Panc1 (cell line): Measurements from ENCODE around the gene S100PBP. TPM values are rescaled to one million over a fixed set of nuclear protein-coding genes. Genes with fewer than 3 reads are reported as not detected.

Experiments
- ATAC-seq: fragments of 200-7000 bp; cut with Tn5 transposase; 2 replicates; pipeline ENCODE4 v1.9.1; 2020; ENCODE audit warnings: mild to moderate bottlenecking, moderate library complexity
- BruUV-seq: library from RNA; stranded (reverse); fragments of 400-500 nt; replicated peaks from 2 replicates; lab custom pipeline; 2021; lab: Mats Ljungman, UMichigan
- CTCF ChIA-PET: fragments of 300-600 bp; sonication (Branson Sonifier 250); formaldehyde crosslinking; loops from one replicate; lab custom pipeline; 2022; ENCODE audit warnings: antibody characterized with exemption; lab: Charles Lee
- POLR2A ChIA-PET: fragments of 300-600 bp; sonication (Branson Sonifier 250); formaldehyde crosslinking; loops from one replicate; lab custom pipeline; 2022; ENCODE audit warnings: antibody characterized with exemption; lab: Charles Lee
- DNase-seq: peaks from one replicate; pipeline ENCODE4 v3.0.0-alpha.2; 2010; ENCODE audit warnings: low read depth, low spot score
- H3K27ac ChIP-seq: 2 replicates; pipeline ENCODE4 v1.5.1; 2011; ENCODE audit warnings: mild to moderate bottlenecking, low read length, inconsistent platforms
- H3K27me3 ChIP-seq: fragments of 200-500 bp; sonication (Bioruptor generic); 2 replicates; pipeline ENCODE4 v1.6.0; 2014; ENCODE audit warnings: low read length, inconsistent platforms; ENCODE audit not compliant: control insufficient read depth, insufficient read depth
- H3K36me3 ChIP-seq: fragments of 200-500 bp; sonication (Bioruptor generic); 2 replicates; pipeline ENCODE4 v1.5.1; 2014; ENCODE audit warnings: inconsistent platforms, mild to moderate bottlenecking, low read length, moderate library complexity; ENCODE audit not compliant: control insufficient read depth, insufficient read depth
- H3K4me1 ChIP-seq: 2 replicates; pipeline ENCODE4 v1.5.1; 2011; ENCODE audit warnings: inconsistent platforms, mild to moderate bottlenecking, low read length, moderate library complexity; ENCODE audit not compliant: control insufficient read depth, insufficient read depth
- H3K4me3 ChIP-seq, 2 experiments: 2 replicates each; pipeline ENCODE4 v1.5.1; 2011 to 2012; ENCODE audit warnings: low read depth in 2 of 2, low read length in 2 of 2, mild to moderate bottlenecking in 2 of 2, inconsistent platforms in 1 of 2, moderate library complexity in 1 of 2
- H3K9me3 ChIP-seq: fragments of 200-500 bp; sonication (Bioruptor generic); 2 replicates; pipeline ENCODE4 v1.5.1; 2014; ENCODE audit warnings: low read depth, mild to moderate bottlenecking, inconsistent platforms, low read length, moderate library complexity; ENCODE audit not compliant: control insufficient read depth, insufficient read depth
- POLR2AphosphoS5 ChIP-seq: IDR thresholded peaks from 2 replicates; pipeline ENCODE4 v1.6.1; 2012; ENCODE audit warnings: mild to moderate bottlenecking, low read depth, low read length, moderate library complexity
- REST ChIP-seq, 2 experiments: IDR thresholded peaks; 2 replicates each; pipeline ENCODE4 v1.6.1; 2011 to 2012; ENCODE audit warnings: low read depth in 2 of 2, control low read depth in 1 of 2, low read length in 1 of 2, mild to moderate bottlenecking in 1 of 2, moderate library complexity in 1 of 2; ENCODE audit not compliant: insufficient read depth in 1 of 2
- SIN3A ChIP-seq: IDR thresholded peaks from 2 replicates; pipeline ENCODE4 v1.6.1; 2012; ENCODE audit warnings: low read depth, mild to moderate bottlenecking, low read length, moderate library complexity, borderline replicate concordance; ENCODE audit not compliant: insufficient read depth
- TCF7L2 ChIP-seq: IDR thresholded peaks from 2 replicates; pipeline ENCODE4 v1.6.1; 2011; ENCODE audit warnings: mild to moderate bottlenecking, low read depth, low read length, inconsistent platforms
- in situ Hi-C: cut with HindIII; loops from 2 replicates; pipeline ENCODE4 v1.10.0; 2016; ENCODE audit warnings: low sequenced_read_pairs, low pct_unique_long_range_greater_than_20kb
- intact Hi-C: fragments of 100-400 bp; cut with micrococcal nuclease; formaldehyde crosslinking; loops from one replicate; pipeline ENCODE4 v1.10.0; 2022; ENCODE audit not compliant: unreplicated experiment
- total RNA-seq: library from RNA; stranded (reverse); gene quantifications from one replicate; pipeline ENCODE4 v1.2.1, GENCODE V29; 2021; ENCODE audit not compliant: unreplicated experiment
- TF ChIP-seq, protein P1 (sequence below): fragments of 450-650 bp; IDR thresholded peaks from 2 replicates; pipeline ENCODE4 v1.5.1; 2017; ENCODE audit warnings: mild to moderate bottlenecking

The S100PBP gene
- total RNA-seq, 1 experiment from 2014 or later = 55.4 TPM

- no TSS peak for BruUV-seq
- DNase-seq (no peak), ATAC-seq (no peak)
- Histone ChIP-seq H3K4me1 (peaks cover 11% of the 10 kb centered on the region), H3K27me3 (no peaks in the 10 kb centered on the region), H3K4me3 (no peak overlapping the region), H3K9me3 (no peaks in the 10 kb centered on the region), H3K36me3 (peaks cover 2% of the 10 kb centered on the region; the same call in 1 of the 2 replicates), H3K27ac (no peak overlapping the region)
- in situ Hi-C loops = no loop called here
- POLR2A ChIA-PET = interaction anchor here (0.6 kb wide), 1 partner anchor 645 kb away, joined by 14 read pairs; the partner anchor contains the start of genes EIF3I and TMEM234
- TF ChIP-seq, protein P1, sequence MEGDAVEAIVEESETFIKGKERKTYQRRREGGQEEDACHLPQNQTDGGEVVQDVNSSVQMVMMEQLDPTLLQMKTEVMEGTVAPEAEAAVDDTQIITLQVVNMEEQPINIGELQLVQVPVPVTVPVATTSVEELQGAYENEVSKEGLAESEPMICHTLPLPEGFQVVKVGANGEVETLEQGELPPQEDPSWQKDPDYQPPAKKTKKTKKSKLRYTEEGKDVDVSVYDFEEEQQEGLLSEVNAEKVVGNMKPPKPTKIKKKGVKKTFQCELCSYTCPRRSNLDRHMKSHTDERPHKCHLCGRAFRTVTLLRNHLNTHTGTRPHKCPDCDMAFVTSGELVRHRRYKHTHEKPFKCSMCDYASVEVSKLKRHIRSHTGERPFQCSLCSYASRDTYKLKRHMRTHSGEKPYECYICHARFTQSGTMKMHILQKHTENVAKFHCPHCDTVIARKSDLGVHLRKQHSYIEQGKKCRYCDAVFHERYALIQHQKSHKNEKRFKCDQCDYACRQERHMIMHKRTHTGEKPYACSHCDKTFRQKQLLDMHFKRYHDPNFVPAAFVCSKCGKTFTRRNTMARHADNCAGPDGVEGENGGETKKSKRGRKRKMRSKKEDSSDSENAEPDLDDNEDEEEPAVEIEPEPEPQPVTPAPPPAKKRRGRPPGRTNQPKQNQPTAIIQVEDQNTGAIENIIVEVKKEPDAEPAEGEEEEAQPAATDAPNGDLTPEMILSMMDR = no peak
- TF ChIP-seq SIN3A (no peak), REST (IDR thresholded peaks at IDR 0.05; ENCODE audit: insufficient read depth in 1 of 2, low read depth in 2 of 2, low read length in 1 of 2) (no peak), POLR2AphosphoS5 (no peak), TCF7L2 (no peak)
- CTCF ChIA-PET = no interaction called here
- intact Hi-C loops = no loop called here
Measured at GRCh38 chr1:32867151-32867550, 49.7 kb downstream of the S100PBP start.

DNA sequence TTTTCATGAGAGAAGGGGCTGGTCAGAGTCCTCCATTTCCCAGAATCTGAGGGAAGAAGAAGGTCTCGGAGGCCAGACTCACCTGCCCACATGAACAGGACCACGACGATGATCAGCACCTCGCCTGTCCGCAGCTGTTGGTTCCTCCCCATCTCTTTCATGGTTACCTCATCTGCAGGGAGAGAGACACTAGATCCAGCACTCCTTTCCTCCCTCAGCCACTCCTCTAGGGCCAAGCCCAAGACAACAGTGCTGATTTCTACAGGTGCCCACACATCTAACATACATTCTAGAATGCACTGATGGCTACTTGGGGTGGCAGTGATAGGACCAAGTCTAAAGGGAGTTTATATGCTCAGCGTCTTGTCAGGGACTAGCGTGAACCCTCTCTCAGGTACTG is 50.2 kb downstream of the S100PBP start:
- Histone ChIP-seq H3K27me3 (no peaks in the 10 kb centered on the region), H3K4me1 (peaks cover 11% of the 10 kb centered on the region), H3K9me3 (no peaks in the 10 kb centered on the region), H3K36me3 (peaks cover 2% of the 10 kb centered on the region; the same call in 1 of the 2 replicates), H3K27ac (no peak overlapping the region), H3K4me3 (no peak overlapping the region)
- DNase-seq = no peak
- BruUV-seq = no TSS peak
- ChIA-PET POLR2A (no interaction called here), CTCF (no interaction called here)
- intact Hi-C loops = no loop called here
- in situ Hi-C loops = no loop called here
- no peak for ATAC-seq
- TF ChIP-seq REST (IDR thresholded peaks at IDR 0.05; ENCODE audit: insufficient read depth in 1 of 2, low read depth in 2 of 2, low read length in 1 of 2) = no peak
- TF ChIP-seq TCF7L2 = no peak
- TF ChIP-seq, protein P1 = no peak
- TF ChIP-seq SIN3A = no peak
- TF ChIP-seq POLR2AphosphoS5 = no peak
